NCI-H748 treated with DMSO at 0.1 percent for 48 hours (cell line): Measurements from ENCODE around the gene BLOC1S3.

Experiments used
- DNase-seq: peaks from one replicate; lab custom pipeline; 2025; lab: John Stamatoyannopoulos, UW

Gene BLOC1S3, protein sequence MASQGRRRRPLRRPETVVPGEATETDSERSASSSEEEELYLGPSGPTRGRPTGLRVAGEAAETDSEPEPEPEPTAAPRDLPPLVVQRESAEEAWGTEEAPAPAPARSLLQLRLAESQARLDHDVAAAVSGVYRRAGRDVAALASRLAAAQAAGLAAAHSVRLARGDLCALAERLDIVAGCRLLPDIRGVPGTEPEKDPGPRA

DNA sequence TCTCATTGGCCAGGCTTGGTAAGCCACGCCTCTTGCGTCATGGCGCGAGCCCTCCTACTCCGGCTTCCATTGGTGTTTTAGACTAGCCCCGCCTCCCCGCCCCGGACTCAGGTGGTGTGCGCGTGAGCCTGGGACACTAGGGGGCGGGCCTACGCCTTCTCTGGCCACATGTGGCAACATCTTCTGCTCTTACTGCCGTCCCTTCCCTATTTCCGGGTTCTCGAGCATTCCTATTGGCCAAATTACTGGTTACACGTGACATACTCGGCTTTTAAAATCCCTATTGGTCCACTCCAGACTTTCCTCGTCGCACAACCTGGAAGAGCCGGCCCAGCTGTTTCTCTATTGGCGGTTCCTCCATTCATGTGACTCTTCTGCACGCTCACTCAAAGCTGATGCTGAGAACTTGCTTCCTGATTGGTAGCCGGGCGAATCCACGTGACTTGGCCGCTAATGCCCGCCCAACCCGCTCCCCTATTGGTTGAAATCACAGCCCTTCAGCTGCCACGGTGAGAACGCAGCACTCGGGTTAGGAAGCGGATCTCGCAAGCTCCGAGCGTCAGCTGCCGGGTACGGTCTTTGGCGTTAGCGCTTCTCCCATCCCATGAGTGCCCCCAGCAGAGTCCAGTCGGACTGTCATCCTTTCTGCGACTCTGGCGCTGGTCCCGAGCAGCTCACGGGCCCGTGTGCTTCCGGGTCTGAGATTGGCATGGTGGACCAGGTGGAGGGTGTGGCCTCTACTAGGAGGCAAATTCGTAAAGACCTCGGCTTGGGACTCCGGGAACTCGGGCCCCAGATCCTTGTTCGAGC, at the start of gene BLOC1S3:
TSS of gene BLOC1S3 (plus strand) at position 523 of the 810 bp plus-strand sequence. CDS start 513 bp downstream, outside the sequence.
- DNase-seq, result peak; percentile 100

DNA sequence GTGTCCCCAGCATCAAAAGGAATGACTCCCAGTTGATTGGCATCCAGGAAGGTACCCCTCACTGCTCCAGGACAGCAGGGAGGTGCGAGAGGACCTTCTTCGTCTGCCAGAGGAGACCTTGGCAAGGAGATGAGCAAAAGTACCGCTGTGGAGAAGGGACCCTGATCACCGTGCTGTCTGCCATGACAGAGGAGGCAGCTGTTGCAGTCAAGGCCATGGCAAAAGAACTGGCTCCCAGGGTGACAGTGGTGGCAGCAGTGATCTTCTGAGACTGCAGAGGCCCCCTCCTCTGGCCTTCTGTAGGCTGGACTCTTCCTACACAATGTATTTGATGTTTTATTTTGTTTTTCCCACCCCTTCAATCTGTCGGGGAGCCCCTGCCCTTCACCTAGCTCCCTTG, 49.8 kb upstream of the BLOC1S3 start:
- no peak for DNase-seq

GRCh38 chr19:45130236-45130635, 48.3 kb upstream of the BLOC1S3 start:
- no peak for DNase-seq

DNA sequence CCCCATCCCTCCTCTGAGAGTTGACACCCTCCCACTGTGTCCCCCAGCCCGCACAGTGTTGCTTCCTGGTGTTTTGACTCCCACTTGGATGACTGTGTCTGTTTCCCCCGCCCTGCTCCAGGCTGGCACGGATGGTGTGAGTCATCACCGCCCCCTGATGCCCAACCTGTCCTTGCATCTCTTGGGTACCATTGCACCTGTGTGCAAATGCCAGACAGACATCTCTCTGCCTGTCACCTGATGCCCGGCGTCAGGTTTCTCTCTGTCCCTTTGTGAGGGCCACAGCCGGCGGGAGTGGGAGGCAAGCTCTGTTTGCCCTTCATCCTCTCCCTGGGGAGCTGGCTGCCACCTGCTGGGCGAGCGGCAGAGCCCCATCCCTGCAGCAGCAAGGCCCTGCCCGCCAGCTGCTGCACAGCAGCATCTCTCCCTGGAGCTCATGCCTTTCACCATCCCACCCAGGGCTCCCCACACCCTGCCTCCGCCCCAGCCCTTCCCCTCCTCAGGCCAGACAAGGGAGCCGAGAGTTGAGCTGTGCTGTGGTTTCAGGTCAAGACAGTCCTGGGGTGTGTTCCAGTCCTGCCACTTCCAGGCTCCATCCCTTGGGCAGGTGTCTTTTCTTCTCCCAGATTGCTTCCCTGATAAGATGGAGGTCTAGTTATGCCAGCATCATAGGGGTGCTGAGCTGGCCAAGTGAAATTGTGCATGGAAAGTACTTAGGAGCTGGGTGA, 47.5 kb upstream of the BLOC1S3 start:
- DNase-seq, result peak; percentile 87

- DNase-seq, result no peak
Measured at GRCh38 chr19:45133661-45134060, 44.9 kb upstream of the BLOC1S3 start.

DNA sequence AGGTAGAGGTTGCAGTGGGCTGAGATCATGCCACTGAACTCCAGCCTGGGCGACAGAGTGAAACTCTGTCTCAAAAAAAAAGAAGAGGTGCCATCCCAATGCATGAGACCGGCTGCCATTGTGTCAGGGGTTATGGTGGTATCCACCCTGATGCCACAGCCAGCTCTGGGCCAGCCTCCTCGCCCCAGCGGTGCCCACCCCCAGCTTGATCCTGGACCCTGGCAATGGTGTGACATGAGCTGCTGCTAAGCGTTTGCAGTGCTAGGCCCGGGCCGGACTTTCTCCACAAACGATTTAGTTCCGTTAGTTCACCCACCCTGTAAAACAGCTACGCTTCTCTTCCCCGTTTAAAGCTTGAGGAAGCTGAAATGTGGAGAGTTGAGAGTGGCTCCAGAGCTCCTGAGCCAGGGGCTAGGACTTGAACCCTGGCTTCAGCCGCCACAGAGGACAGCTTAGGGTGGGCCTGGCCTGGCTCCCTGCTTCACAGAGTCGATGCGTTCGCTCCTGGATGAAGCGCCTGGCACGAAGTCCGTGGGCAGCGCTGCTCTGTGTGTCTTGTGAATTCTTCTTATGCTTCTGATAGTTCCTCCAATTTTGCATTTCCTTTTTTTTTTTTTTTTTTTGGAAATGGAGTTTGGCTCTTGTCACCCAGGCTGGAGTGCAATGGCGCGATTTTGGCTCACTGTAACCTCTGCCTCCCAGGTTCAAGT, 43.3 kb upstream of the BLOC1S3 start:
- no peak for DNase-seq

- no peak for DNase-seq
Measured at GRCh38 chr19:45136507-45137178, 41.9 kb upstream of the BLOC1S3 start.

- DNase-seq, result no peak
Measured at GRCh38 chr19:45137179-45137761, 41.3 kb upstream of the BLOC1S3 start.

GRCh38 chr19:45138303-45138751, 40.3 kb upstream of the BLOC1S3 start:
- no peak for DNase-seq

DNA sequence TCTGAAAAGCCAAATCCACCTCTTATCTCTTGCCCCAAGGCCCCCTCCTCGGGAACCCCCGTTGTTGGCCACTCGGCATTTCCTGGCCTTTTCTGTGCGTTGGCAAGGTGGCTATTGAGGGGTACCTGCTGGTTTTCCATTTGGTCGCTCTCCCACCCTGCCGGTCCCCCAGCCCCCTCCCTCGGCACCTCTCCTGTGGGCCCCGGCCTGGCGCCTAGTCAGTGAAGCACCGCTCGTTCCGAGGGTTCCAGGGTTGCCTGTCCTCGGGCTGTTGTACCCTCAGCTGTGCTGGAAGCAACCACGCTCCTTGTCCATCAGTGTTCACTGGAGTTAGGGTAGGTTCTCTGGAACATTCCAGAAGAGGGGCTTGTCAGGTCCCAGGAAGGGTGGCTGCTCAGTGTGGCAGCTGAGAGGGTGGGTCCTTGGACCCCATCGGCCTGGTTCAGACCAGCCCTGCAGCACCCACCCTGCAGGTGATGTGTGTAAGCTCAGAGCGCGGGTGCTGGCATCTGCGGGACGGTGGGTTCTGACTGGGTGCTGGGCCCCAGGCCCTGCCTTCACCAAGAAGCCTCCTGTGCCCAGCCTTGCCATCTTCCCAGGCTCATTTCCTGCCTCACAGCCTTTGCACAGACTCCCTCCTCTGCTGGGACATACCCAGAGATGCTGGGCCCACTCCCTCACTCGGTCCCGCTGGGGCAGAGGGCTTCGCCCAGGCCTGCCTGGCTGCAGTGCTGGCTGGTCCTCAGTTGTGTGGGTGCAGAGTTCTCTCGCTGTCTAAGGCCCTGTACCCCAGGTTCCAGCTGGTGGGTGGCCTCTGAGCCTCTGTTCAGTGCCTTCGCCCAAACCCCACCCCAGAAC, 39.1 kb upstream of the BLOC1S3 start:
- DNase-seq, result no peak

- DNase-seq, result no peak
Measured at GRCh38 chr19:45140144-45140503, 38.5 kb upstream of the BLOC1S3 start.

DNA sequence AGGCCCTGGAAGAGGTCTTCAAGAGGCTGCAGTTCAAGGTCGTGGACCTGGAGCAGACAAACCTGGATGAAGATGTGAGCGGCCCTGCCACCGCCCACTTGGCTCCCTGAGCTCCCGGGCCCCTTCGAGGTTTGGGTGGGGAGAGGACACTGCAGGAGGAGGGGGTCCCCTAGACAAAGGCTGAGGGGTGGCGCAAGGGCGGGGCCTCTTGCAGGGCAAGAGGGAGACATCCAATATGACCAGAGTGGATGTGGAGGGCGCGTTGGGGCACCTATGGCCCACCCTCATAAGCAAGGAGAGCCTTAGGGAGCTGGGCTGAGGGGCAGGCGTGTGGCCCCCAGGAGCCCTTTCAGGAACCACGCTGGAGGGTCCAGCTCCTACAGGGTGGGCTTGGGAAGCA, 38.1 kb upstream of the BLOC1S3 start:
- DNase-seq, result no peak

- no peak for DNase-seq
Measured at GRCh38 chr19:45141203-45141900, 37.2 kb upstream of the BLOC1S3 start.

GRCh38 chr19:45142016-45142725, 36.4 kb upstream of the BLOC1S3 start:
- DNase-seq, result no peak

DNA sequence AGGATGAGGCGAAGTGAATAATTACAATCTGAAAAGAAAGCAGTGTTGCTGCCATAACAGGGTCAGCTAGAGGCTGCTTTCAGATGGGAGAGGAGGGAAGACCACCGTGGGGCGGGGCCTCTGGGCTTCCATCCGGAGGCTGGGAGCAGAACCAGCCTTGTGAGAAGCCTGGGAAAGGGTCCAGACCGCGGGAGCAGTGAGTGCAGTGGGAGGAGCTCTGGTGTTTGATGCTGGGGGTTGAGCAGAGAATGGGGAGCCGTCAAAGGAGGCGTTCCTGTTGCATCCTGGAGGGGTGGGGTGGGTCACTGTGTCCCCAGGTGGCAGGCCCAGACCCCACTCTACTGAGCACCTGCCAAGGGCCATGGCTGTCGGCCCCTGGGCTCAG, 35.9 kb upstream of the BLOC1S3 start:
- DNase-seq, result no peak

DNA sequence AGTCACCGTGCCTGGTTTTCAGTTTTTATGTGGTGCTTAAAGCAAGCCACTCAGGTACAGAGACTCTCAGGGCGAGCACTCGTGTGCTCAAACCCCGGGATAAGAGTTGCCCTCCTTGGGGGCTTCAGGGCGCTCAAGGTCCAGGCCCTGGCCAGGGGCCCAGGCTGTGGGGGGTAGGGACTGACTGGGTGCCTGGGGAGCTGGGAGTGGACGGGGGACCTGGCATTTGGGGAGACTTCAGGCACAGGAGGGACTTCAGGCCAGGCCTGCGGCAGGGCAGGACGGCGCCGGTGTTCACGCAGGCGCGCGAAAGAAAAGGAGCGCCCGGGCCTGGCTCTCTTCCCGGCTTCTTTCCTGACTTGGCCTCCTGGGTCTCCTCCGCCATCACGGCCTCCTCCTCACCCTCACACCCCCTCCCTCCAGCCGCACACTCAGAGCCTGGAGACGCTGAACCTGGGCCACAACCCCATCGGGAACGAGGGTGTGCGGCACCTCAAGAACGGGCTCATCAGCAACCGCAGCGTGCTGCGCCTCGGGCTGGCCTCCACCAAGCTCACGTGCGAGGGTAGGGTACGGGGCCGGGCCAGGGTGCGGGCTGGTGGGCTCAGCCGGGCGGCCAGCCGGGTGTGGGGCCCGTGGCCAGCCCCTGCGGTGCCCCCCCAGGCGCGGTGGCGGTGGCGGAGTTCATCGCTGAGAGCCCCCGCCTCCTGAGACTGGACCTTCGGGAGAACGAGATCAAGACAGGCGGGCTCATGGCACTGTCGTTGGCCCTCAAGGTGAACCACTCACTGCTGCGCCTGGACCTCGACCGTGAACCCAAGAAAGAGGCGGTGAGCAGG, 33.9 kb upstream of the BLOC1S3 start:
- DNase-seq, result no peak

DNA sequence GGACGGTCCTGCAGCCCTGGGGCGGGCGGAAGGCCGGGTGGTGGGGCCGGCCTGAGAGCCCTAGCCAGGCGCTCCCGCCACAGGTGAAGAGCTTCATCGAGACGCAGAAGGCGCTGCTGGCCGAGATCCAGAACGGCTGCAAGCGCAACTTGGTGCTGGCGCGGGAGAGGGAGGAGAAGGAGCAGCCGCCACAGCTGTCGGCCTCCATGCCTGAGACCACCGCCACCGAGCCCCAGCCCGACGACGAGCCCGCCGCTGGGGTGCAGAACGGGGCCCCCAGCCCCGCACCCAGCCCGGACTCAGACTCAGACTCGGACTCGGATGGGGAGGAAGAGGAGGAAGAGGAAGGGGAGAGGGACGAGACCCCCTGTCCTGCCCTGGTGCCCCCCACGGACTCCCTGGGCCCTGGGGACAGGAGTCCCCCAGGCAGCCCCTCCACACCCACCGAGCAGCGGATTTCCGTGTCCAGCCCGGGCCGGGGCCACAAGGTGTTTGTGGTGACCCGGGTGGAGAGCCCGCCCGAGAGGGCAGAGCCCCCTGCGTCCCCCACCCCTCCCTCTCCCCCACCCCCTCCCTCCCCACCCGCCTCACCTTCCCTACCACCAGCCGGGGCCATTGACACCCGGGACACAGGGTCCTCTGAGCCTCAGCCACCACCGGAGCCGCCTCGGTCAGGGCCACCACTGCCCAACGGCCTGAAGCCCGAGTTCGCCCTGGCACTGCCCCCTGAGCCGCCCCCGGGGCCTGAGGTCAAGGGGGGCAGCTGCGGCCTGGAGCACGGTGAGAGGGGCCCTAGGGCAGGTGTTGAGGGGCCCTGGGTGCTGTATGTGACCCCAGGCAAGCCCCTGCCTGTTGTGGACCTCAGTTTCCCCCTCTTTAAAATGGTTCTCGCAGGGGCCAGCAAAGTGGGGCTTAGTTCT, 33.1 kb upstream of the BLOC1S3 start:
- no peak for DNase-seq
